AG04449 (cell line): ENCODE data around the gene BEX4.
A peak's percentile ranks its signal among the peaks of the same experiment; 100 is the strongest.

Experiments used
- CTCF ChIA-PET: fragments of 350-600 bp; formaldehyde crosslinking; extraction: SDS; loops from one replicate; lab custom pipeline; 2021; ENCODE audit warnings: antibody characterized with exemption; lab: Yijun Ruan, JAX
- POLR2A ChIA-PET: fragments of 400-600, 350-600 bp; formaldehyde crosslinking; extraction: SDS; loops from one replicate; lab custom pipeline; 2020; ENCODE audit warnings: antibody characterized with exemption, inconsistent platforms; lab: Yijun Ruan, JAX
- DNase-seq: peaks from one replicate; pipeline ENCODE4 v3.0.0-alpha.2; 2010; ENCODE audit warnings: low read depth, low spot score
- H3K4me3 ChIP-seq: 2 replicates; pipeline ENCODE4 v1.5.1; 2011; ENCODE audit warnings: low read depth, mild to moderate bottlenecking, control low read depth, low read length
- CTCF ChIP-seq: IDR thresholded peaks from one replicate; pipeline ENCODE4 v1.5.1; 2011; ENCODE audit warnings: mild to moderate bottlenecking, moderate library complexity, low read length, control low read depth, inconsistent platforms; ENCODE audit not compliant: insufficient read depth; ENCODE audit errors: missing control alignments

Gene BEX4

GRCh38 chrX:103253608-103254007, 38.7 kb downstream of the BEX4 start:
- no peak for DNase-seq
- no peak for TF ChIP-seq CTCF
- CTCF ChIA-PET = interaction anchor here (0.8 to 1.8 kb wide), 5 partner anchors 11 to 210 kb away, joined by 3 to 6 read pairs (median 3); no protein-coding TSS in a partner anchor
- POLR2A ChIA-PET = interaction anchor here (0.5 to 0.7 kb wide), 2 partner anchors 210 to 312 kb away, joined by 5 read pairs; no protein-coding TSS in a partner anchor
- H3K4me3 ChIP-seq = peak overlapping the region; percentile 73

GRCh38 chrX:103254171-103254824, 39.4 kb downstream of the BEX4 start:
- ChIA-PET POLR2A (interaction anchor here (0.5 kb wide), 2 partner anchors 294 to 312 kb away, joined by 3 to 5 read pairs; no protein-coding TSS in a partner anchor), CTCF (interaction anchor here (1.6 to 1.8 kb wide), 3 partner anchors 9 to 43 kb away, joined by 3 to 6 read pairs (median 4); no protein-coding TSS in a partner anchor)
- peak overlapping the region; percentile 73 for H3K4me3 ChIP-seq
- TF ChIP-seq CTCF = no peak
- no peak for DNase-seq

GRCh38 chrX:103254921-103255493, 40.1 kb downstream of the BEX4 start, which contains the start of gene TCEAL8:
Gene TCEAL8 (minus strand): TSS chrX:103255155. CDS start chrX:103253979, 1,176 bp downstream.
- POLR2A ChIA-PET = interaction anchor here (0.5 kb wide), 1 partner anchor 295 kb away, joined by 3 read pairs; no protein-coding TSS in a partner anchor
- no peak for TF ChIP-seq CTCF
- DNase-seq = no peak
- CTCF ChIA-PET = interaction anchor here (1.6 kb wide), 2 partner anchors 9 to 31 kb away, joined by 3 to 4 read pairs; no protein-coding TSS in a partner anchor
- H3K4me3 ChIP-seq = peak within 1 kb of the TSS; percentile 73

GRCh38 chrX:103256651-103257050, 41.7 kb downstream of the BEX4 start:
- ChIA-PET CTCF (no interaction called here), POLR2A (no interaction called here)
- no peak for TF ChIP-seq CTCF
- no peak overlapping the region for H3K4me3 ChIP-seq
- no peak for DNase-seq

GRCh38 chrX:103258275-103258674, 43.4 kb downstream of the BEX4 start:
- no peak for TF ChIP-seq CTCF
- ChIA-PET CTCF (no interaction called here), POLR2A (no interaction called here)
- no peak for DNase-seq
- no peak overlapping the region for H3K4me3 ChIP-seq
